AG09309 (cell line): Measurements from ENCODE around the gene SAPCD1.
A peak's percentile ranks its signal among the peaks of the same experiment; 100 is the strongest.

Source experiments
- DNase-seq: peaks from one replicate; pipeline ENCODE4 v3.0.0-alpha.2; 2010; ENCODE audit warnings: low read depth
- H3K4me3 ChIP-seq: 2 replicates; pipeline ENCODE4 v1.5.1; 2011; ENCODE audit warnings: mild to moderate bottlenecking, low read depth, low read length, moderate library complexity; ENCODE audit not compliant: control insufficient read depth
- CTCF ChIP-seq: IDR thresholded peaks from 2 replicates; pipeline ENCODE4 v1.5.1; 2011; ENCODE audit warnings: mild to moderate bottlenecking, low read depth, low read length, inconsistent platforms; ENCODE audit not compliant: insufficient read depth, control insufficient read depth; ENCODE audit errors: missing control alignments

SAPCD1 gene

DNA sequence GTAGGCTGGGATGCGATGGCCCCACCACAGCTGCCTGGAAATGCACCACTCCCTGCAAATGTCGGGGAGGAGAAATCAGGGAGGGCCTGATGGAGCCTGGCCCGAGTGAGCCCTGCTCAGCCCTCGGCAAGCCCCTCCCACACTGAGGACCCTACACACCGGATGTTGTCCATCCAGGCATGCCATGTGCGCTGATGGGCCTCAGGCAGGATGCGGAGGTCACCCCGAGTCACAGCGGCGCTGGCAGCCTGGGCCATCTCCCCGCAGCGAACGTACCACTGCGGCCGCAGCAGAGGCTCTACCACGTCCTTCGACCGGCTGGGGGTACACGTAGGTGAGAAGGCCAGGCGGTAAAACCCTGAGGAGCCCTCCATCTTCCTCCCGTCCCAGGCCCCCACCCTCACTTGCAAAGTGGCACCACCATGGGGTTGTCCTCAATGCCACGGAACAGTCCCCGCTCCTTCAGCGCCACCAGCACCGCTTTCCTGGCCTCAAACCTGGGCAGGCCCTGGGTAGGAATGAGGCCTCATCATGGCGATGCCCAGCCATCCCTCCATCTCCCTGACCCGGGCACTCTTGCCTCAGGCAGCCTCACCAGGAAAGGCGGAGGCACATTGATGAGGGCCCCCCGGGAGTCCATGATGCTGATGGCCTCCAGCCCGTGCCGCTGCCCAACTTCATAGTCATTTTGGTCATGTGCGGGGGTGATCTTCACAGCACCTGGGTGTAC lies 19.8 kb downstream of the SAPCD1 start:
- H3K4me3 ChIP-seq, result no peak overlapping the region
- no peak for DNase-seq
- TF ChIP-seq CTCF, result no peak

DNA sequence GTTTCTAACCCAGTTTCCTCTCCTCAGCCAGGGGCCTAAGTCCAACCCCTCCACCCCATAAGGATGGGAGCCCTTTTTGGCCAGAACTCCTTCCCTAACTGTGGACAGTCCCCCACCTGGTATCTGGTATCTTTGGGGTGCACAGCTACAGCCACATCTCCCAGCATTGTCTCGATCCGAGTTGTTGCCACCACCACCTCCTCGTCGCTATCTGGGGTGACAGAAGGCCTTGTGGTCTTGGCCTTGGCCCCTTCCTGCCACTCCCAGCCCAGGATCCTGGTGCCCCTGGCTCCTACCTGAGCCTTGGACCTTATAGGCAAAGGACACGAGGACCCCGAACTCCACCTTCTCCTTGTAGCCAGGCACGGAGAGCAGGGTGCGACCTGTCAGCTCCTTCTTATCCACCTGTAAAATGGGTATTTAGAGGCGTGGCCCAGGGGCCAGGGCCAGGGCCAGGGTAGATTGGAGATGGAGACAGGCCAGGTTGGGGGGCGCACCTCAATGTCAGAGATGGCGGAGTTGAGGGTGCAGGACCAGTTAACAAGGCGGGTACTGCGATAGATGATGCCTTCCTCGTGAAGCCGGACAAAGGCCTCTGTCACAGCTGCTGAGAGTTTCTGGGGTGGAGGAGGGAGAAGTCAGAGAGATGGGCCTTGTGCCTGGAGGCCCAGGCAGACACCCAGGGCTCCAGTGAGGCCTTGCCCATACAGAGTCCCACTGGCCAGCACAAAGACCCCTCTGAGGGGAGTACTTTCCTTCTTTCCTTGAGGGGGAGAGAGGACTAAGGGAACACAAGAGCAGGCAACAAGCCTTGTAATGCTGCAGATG lies 21.9 kb downstream of the SAPCD1 start:
- no peak overlapping the region for H3K4me3 ChIP-seq
- no peak for DNase-seq
- TF ChIP-seq CTCF, result no peak

GRCh38 chr6:31785475-31785874 lies 23.0 kb downstream of the SAPCD1 start:
- DNase-seq, result no peak
- no peak overlapping the region for H3K4me3 ChIP-seq
- TF ChIP-seq CTCF, result no peak

- H3K4me3 ChIP-seq, result no peak overlapping the region
- DNase-seq, result no peak
- TF ChIP-seq CTCF, result peak; percentile 73
These were observed 29.1 kb downstream of the SAPCD1 start for GRCh38 chr6:31791324-31792089.

DNA sequence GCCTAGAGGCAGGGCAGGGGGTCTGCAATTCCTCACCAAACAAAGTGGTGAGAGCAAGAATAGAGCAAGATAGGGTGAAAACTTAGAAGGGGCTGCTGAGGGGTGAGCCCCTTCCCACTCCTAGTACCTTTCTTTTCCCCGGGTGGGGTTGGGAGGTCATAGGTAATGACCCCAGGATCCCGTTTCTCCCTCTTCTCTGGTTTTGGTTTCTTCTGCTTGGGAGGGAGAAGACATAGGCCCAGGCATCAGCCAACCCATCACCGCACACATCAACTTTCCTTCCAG lies 29.6 kb downstream of the SAPCD1 start:
- no peak overlapping the region for H3K4me3 ChIP-seq

More for the DNA sequence above, 29.6 kb downstream of the SAPCD1 start:
- DNase-seq, result no peak
- no peak for TF ChIP-seq CTCF
